Suprapubic skin (tissue), 4 donors: ENCODE data around the gene RNF222. TPM values are rescaled to one million over a fixed set of nuclear protein-coding genes. Genes with fewer than 3 reads are reported as not detected.

Source experiments
- DNase-seq, 2 donors: peaks; one replicate each; pipeline ENCODE4 v3.0.0-alpha.2; 2019; ENCODE audit warnings: low spot score in 2 of 2
- H3K27ac ChIP-seq: fragments of 200-600 bp; sonication (generic); one replicate; pipeline ENCODE4 v1.5.1; 2019
- H3K27me3 ChIP-seq: fragments of 200-600 bp; sonication (generic); one replicate; pipeline ENCODE4 v1.5.1; 2019
- H3K36me3 ChIP-seq: fragments of 200-600 bp; sonication (generic); one replicate; pipeline ENCODE4 v1.5.1; 2019
- H3K4me1 ChIP-seq: fragments of 200-600 bp; sonication (generic); one replicate; pipeline ENCODE4 v1.5.1; 2019
- H3K4me3 ChIP-seq: fragments of 200-600 bp; sonication (generic); one replicate; pipeline ENCODE4 v1.5.1; 2019; ENCODE audit warnings: mild to moderate bottlenecking
- H3K9me3 ChIP-seq: fragments of 200-600 bp; sonication (generic); one replicate; pipeline ENCODE4 v1.5.1; 2019
- EP300 ChIP-seq: sonication (generic); formaldehyde crosslinking; IDR thresholded peaks from one replicate; pipeline ENCODE4 v1.6.1; 2017; ENCODE audit warnings: antibody characterized with exemption
- POLR2A ChIP-seq, 2 donors: fragments of 450-650 bp; IDR thresholded peaks; one replicate each; pipeline ENCODE4 v1.6.1; 2017; ENCODE audit warnings: antibody characterized with exemption in 2 of 2, mild to moderate bottlenecking in 2 of 2, moderate library complexity in 2 of 2
- POLR2AphosphoS5 ChIP-seq, 3 donors: sonication (generic); formaldehyde crosslinking; IDR thresholded peaks; one replicate each; pipeline ENCODE4 v1.6.1; 2017; ENCODE audit warnings: antibody characterized with exemption in 3 of 3
- WGBS: methylation state at CpG from one replicate; pipeline ENCODE4 v1.1.5; 2018; 5-methylcytosine and 5-hydroxymethylcytosine counted together
- total RNA-seq, 4 donors: library from RNA; depleted of rRNA; stranded (reverse); fragments of >200 nt; gene quantifications; one replicate each; pipeline ENCODE4 v1.1.0, GENCODE V29; 2016
- TF ChIP-seq, protein P1 (sequence below), 2 donors: fragments of 200-600 bp in 1 of 2; fragments of 450-650 bp in 1 of 2; sonication (generic) in 1 of 2; IDR thresholded peaks; one replicate each; pipeline ENCODE4 v1.5.1; 2016 to 2019; ENCODE audit warnings: antibody characterized with exemption in 2 of 2, mild to moderate bottlenecking in 1 of 2, moderate library complexity in 1 of 2

The RNF222 gene
- total RNA-seq, 4 donors from 2014 or later, result 4.1 to 17.5 (median 8.2) TPM

GRCh38 chr17:8387914-8388651, 9.5 kb downstream of the RNF222 start:
- Histone ChIP-seq H3K9me3 (no peaks in the 10 kb centered on the region), H3K4me1 (peaks cover 17% of the 10 kb centered on the region), H3K36me3 (no peaks in the 10 kb centered on the region), H3K27me3 (peaks cover 7% of the 10 kb centered on the region), H3K27ac (no peak overlapping the region), H3K4me3 (no peak overlapping the region)
- no peak for DNase-seq
- 81% methylated on average over 7 of the region's 7 CpGs for whole genome bisulfite sequencing
- TF ChIP-seq POLR2AphosphoS5 (IDR thresholded peaks at IDR 0.05) (no peak), POLR2A (IDR thresholded peaks at IDR 0.05) (no peak), EP300 (no peak)
- TF ChIP-seq, protein P1, sequence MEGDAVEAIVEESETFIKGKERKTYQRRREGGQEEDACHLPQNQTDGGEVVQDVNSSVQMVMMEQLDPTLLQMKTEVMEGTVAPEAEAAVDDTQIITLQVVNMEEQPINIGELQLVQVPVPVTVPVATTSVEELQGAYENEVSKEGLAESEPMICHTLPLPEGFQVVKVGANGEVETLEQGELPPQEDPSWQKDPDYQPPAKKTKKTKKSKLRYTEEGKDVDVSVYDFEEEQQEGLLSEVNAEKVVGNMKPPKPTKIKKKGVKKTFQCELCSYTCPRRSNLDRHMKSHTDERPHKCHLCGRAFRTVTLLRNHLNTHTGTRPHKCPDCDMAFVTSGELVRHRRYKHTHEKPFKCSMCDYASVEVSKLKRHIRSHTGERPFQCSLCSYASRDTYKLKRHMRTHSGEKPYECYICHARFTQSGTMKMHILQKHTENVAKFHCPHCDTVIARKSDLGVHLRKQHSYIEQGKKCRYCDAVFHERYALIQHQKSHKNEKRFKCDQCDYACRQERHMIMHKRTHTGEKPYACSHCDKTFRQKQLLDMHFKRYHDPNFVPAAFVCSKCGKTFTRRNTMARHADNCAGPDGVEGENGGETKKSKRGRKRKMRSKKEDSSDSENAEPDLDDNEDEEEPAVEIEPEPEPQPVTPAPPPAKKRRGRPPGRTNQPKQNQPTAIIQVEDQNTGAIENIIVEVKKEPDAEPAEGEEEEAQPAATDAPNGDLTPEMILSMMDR (IDR thresholded peaks at IDR 0.05), result no peak

DNA sequence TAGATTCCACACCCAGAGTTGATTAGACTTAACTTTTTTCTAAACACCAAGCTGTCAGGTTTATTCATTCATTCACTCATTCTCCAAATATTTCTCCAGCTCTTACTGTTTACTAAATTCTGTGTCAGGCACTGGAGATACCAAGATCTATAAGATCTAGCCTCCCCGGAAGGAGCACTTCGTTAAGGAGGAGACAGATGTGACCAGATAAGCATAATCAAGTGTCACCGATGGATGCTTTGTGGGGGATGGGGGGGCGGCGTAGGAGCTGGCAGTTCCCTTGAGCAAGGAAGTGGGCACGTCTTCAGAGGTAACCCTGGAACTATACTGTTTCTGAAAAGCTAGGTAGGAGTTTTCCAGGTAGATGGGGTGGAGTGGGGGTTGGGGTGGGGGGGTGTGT, 10.8 kb downstream of the RNF222 start:
- Histone ChIP-seq H3K36me3 (no peaks in the 10 kb centered on the region), H3K27ac (no peak overlapping the region), H3K9me3 (no peaks in the 10 kb centered on the region), H3K4me3 (no peak overlapping the region), H3K27me3 (no peaks in the 10 kb centered on the region), H3K4me1 (peaks cover 19% of the 10 kb centered on the region)
- no peak for TF ChIP-seq EP300
- TF ChIP-seq, protein P1 (IDR thresholded peaks at IDR 0.05), result no peak
- TF ChIP-seq POLR2A (IDR thresholded peaks at IDR 0.05), result no peak
- no peak for TF ChIP-seq POLR2AphosphoS5 (IDR thresholded peaks at IDR 0.05)
- WGBS, result 79% methylated on average over 6 of the region's 6 CpGs
- no peak for DNase-seq

GRCh38 chr17:8384801-8385378, 12.7 kb downstream of the RNF222 start:
- TF ChIP-seq, protein P1 (IDR thresholded peaks at IDR 0.05), result no peak
- TF ChIP-seq POLR2A (IDR thresholded peaks at IDR 0.05), result no peak
- no peak for TF ChIP-seq EP300
- no peak for TF ChIP-seq POLR2AphosphoS5 (IDR thresholded peaks at IDR 0.05)
- no peak for DNase-seq
- no peaks in the 10 kb centered on the region for H3K27me3 ChIP-seq
- peaks cover 19% of the 10 kb centered on the region for H3K36me3 ChIP-seq
- no peak overlapping the region for H3K4me3 ChIP-seq
- WGBS, result 71% methylated on average over 12 of the region's 12 CpGs
- H3K9me3 ChIP-seq, result no peaks in the 10 kb centered on the region
- no peak overlapping the region for H3K27ac ChIP-seq
- peaks cover 33% of the 10 kb centered on the region for H3K4me1 ChIP-seq

DNA sequence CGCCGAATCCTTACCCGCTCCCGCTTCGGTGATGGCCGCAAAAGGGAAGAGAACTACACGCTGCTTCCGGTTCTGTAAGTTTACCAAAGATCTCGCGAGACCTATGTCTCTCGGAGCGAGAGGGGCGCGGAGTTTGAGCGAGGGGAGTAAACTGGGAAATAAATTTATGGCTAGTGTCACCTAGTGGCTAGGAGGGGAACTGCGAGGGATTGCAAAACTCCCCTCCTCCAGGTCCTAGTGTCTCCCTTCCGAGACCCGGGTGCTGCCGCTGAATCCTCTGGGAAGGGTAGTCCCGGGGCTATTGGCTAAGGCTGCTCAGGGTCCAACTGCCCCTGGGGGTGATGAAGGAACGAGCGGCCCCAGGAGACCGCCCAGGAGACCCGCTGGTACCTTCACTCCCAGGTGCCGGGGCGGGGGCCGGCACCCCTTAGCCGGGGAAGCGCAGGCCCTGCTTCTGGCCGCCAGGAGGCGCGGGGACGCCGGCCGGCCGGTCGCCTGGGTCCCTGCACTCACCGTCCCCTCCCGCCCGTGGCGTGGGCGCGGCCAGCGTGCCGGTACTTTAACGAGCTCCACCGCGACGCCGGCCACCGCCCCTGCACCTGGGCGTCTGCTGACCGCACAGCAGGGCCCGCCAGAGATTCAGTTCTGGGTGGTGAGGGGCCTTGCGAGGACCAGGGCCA, 14.3 kb downstream of the RNF222 start, which contains the start of gene RPL26:
Gene RPL26 (minus strand): TSS at position 51 of the 680 bp plus-strand sequence. CDS start 883 bp downstream, outside the sequence.
- WGBS, result 0% methylated on average over 24 of the region's 55 CpGs
- Histone ChIP-seq H3K27me3 (no peaks in the 10 kb centered on the region), H3K27ac (peak within 1 kb of the TSS; percentile 81), H3K36me3 (peaks cover 35% of the 10 kb centered on the region), H3K4me3 (peak within 1 kb of the TSS; percentile 76), H3K4me1 (peaks cover 41% of the 10 kb centered on the region), H3K9me3 (no peaks in the 10 kb centered on the region)
- TF ChIP-seq POLR2AphosphoS5 (IDR thresholded peaks at IDR 0.05), result peak in 2 of 3 donors; percentile 89 to 94
- TF ChIP-seq, protein P1 (IDR thresholded peaks at IDR 0.05), result peak; percentile 96 to 97
- TF ChIP-seq POLR2A (IDR thresholded peaks at IDR 0.05), result peak; percentile 82 to 91
- TF ChIP-seq EP300, result no peak
- DNase-seq, result peak; percentile 98

- DNase-seq, result no peak
- peak overlapping the region; percentile 81 for H3K27ac ChIP-seq
- H3K4me1 ChIP-seq, result peaks cover 41% of the 10 kb centered on the region
- H3K9me3 ChIP-seq, result no peaks in the 10 kb centered on the region
- no peak for TF ChIP-seq POLR2A (IDR thresholded peaks at IDR 0.05)
- peak in 1 of 3 donors; percentile 88 for TF ChIP-seq POLR2AphosphoS5 (IDR thresholded peaks at IDR 0.05)
- under 1% methylated on average over 15 of the region's 15 CpGs for WGBS
- peak overlapping the region; percentile 76 for H3K4me3 ChIP-seq
- H3K27me3 ChIP-seq, result no peaks in the 10 kb centered on the region
- H3K36me3 ChIP-seq, result peaks cover 39% of the 10 kb centered on the region
Measured at GRCh38 chr17:8382880-8383142, 14.8 kb downstream of the RNF222 start.
